Stimulated activated CD4-positive, alpha-beta T cell treated with anti-CD3 and anti-CD28 coated beads, Interleukin-4, amount 100 ng/mL, for 4 hours (primary cell): ENCODE data around the gene UBE2B.
A peak's percentile ranks its signal among the peaks of the same experiment; 100 is the strongest.
"Not testable (repeated sequence)": the region's sequence is repeated elsewhere in the genome, so short reads cannot be mapped to it uniquely, and the experiment has no call there.

Source experiments
- DNase-seq, 2 experiments: peaks; one replicate each; pipeline ENCODE4 v3.0.0-alpha.2; 2020

Gene UBE2B

DNA sequence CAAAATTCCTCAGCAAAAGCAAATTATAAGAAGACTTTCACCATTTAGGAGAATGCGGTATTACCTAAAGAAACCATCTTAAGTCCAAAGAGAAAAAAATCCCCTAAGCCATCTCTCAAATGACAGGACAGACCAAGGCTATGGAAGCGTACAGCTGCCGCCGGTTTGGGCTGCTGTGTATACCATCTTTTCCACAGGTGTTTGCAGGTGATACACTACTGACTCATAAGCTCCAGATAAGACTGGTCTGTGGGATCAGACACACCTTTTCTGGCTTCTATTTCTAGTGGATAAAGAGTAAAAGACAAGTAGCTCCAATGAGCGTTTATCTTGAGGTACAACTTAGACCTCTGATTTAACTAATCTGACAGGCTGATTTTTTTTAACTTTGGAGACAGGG, 32.6 kb downstream of the UBE2B start:
- no peak for DNase-seq

DNA sequence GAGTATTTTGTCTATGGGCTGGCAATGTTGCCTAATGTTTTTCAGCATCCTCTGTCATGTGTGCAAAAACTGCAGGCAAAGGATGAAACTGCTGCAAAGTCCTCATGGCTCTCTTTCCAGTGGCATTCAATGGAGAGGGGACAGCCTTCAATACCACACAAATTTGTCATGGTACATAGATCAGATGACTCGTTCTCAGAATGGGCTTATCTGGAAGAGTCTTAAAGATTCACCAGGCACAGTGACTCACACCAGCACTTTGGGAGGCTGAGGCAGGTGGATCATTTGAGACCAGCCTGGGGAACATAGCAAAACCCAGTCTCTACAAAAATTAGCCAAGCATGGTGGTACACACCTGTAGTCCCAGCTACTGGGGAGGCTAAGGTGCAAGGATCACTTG, 35.0 kb downstream of the UBE2B start:
- DNase-seq = no peak

DNA sequence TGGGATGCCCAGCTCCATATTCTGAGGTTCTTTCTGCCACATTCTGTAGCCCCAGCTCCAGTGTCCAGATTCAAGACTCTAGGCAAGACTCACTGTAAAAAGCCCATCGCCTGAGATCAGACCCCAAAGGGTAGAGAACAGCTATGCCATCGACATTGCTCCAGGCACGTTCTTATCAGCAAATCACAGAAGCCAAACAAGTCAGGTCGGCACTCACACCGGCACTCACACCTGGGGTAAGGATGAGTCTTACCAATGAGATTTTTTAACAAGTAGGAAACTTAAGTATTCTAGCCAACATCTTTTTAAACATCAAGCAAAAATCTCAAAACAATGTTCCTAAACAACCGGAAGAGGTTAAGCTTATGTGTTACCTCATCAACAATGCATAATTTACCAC, 38.0 kb downstream of the UBE2B start:
- DNase-seq = no peak

DNA sequence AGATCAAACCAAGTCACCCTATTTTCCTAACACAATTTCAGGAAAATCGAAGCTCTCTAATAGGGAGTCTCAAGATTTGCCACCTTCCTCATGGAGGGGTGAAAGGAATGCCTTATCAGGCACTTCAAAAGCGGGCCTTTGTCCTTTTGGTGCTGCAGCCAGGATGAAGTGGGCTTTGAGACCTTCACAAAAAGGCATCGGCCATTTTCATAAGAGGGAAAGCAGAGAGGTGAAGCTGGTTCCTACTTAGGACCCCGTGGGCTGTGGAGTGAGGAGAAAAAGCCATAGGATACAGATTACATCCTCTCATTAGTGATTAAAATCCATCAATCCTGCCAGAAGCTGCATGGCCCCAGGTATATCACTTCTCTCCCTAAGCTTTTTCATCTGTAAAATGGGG, 39.5 kb downstream of the UBE2B start:
- DNase-seq = no peak

DNA sequence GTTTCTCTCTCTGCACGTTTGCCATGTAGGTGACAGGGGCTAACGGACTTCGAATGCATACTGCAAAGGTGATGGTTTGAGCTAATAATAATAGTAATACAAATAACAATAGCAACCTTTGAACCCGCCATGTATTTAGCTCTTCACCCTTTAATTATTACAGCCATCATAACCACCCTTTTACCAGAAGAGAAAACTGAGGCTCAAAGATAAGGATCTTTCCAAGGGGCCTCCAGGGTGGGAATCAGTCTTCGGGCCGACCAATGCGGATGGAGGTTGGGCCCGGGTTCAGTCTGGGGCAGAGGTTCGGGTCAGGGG, 39.8 kb downstream of the UBE2B start:
- no peak for DNase-seq

DNA sequence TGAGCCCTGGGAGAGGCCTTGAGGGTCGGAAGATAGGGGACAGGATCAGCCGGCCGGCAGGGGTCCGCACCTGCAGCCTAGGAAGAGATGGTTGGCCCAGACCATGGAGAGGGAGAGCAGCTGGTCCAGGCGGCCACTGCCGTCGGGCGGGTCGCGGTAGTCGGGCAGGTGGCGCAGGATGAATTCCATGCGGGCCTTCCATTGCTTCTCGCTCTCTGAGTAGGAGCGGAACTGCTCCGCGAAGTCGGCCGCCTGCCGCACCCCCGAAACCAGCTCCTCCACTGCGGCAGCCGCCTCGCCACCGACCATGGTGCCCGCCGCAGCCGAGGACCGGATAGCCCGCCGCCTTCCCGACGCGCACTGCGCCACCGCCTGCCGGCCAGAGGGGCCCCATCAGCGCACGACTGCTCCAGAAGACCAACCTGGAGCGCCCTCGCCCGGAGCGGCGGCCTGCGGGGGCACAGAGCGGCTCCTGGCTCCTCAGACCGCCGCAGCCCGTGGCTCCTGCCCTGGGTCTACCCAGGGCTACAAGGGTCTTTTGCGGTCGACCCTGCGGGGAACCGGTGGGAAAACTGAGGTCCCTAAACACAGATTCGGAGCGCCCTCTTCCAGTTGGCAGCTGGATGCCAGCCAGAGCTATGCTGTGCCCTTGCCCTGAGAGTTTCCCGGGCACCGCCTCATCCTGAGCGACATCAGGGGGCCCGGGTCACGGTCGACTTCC, 40.3 kb downstream of the UBE2B start, which contains the start of gene CDKN2AIPNL:
Gene CDKN2AIPNL, minus strand, starts transcription at position 336 of the 721 bp plus-strand sequence. Its CDS starts 27 bp downstream, at position 309.
- peak; percentile 87 to 89 for DNase-seq

DNA sequence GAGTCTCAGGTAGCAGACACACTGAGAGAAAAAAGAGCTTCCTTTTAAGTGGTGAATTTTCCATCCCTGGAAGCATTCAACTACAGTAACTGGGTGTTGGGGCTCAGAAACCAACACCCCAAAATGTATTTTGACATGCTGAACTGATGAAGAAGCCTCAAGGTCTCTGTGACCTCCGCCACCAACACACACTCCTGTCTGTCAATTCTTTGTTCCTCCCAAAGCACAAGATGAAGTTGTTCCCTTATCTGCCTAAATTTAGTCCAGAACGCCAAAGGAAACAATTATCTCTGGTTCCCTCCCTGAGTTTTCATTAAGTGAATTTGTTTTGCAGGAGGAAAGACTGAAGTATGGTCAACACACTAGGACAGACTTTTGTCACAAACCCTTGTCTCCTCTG, 41.7 kb downstream of the UBE2B start:
- no peak for DNase-seq

DNA sequence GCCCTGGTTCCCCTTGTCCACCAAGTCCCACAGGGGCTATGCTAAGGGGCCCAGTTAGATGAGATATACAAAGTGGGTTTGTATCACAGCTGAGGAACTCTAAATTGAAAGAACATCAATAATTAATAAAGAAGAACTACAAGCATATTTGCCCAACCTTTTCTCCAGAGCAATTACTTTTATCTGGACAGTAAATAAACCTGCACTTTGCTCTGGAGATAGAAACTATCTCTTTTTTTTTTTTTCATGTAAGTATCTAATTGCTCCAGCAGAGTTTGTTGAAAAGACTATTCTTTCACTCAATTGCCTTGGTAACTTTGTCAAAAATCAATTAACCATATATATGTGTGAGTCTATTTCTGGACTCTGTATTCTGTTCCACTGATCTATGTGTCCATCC, 46.3 kb downstream of the UBE2B start:
- no peak for DNase-seq

DNA sequence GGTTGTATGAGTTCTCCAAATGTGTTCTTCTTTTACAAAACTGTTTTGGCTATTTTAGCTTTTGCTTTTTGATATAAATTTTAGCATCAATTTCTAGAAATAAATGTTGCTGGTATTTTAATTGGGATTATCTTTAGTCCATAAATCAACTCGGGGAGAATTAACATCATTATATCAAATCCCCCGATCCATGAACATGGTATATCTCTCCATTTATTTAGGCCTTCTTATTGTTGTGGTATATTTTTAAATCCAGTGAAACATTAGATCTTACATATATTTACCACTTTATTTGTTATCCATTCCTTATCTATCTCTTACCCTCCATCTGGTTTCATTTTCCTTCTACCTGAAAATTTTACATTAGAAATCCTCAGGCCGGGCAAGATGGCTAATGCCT, 47.6 kb downstream of the UBE2B start:
- DNase-seq = no peak

DNA sequence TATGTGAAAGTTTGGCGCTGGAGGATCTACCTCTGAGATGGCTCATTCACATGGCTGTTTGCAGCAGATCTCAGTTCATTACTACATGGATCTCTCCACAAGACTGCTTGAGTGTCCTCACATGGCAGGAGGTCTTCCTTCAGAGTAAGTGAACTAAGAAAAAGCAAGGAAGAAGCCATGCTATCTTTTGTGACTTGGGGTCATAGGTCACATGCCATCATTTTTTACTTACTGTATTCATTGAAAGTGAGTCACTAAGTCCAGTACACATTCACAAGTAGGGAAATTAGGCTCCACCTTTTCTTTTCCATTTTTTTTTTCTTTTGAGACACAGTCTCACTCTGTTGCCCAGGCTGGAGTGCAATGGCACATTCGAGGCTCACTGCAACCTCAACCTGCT, 49.0 kb downstream of the UBE2B start:
- no peak for DNase-seq

DNA sequence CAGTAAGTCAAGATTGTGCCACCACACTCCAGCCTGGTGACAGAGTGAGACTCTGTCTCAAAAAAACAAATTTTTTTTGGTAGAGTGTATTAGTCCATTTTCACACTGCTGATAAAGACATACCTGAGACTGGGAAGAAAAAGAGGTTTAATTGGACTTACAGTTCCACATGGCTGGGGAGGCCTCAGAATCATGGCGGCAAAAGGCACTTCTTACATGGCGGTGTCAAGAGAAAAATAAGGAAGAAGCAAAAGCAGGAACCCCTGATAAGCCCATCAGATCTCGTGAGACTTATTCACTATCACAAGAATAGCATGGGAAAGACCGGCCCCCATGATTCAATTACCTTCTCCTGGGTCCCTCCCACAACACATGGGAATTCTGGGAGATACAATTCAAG, 49.7 kb downstream of the UBE2B start:
- not testable (repeated sequence) for DNase-seq

DNA sequence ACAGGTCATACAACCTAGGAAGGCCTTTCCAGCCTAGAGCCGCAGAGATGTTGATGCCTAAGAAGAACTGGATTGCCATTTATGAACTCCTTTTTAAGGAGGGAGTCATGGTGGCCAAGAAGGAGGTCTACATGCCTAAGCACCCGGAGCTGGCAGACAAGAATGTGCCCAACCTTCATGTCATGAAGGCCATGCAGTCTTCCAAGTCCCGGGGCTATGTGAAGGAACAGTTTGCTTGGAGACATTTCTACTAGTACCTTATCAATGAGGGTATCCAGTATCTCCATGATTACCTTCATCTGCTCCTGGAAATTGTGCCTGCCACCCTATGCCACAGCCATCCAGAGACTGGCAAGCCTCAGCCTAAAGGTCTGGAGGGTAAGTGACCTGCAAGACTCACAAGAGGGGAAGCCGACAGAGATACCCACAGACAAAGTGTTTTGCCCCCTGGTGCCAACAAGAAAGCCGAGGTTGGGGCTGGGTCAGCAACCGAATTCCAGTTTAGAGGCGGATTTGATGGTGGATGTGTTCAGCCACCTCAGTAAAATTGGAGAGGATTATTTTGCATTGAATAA, 51.5 kb downstream of the UBE2B start:
- no peak for DNase-seq

DNA sequence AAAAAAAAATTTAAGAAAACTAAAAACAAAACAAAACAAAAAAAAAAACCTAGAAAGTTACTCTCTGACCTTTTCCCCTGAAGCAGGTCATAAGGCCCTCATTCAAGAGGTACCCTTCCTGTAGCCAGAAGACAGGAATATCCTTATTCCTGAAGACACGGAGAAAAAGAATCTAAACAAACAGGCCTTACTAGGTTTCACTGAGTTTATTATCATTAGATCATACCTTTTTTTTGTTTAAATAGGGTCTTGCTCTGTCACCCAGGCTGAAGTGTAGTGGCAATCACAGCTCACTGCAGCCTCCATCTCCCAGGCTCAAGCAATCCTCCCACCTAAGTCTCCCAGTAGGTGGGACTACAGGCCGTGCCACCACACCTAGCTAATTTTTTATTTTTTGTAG, 52.0 kb downstream of the UBE2B start:
- no peak for DNase-seq

DNA sequence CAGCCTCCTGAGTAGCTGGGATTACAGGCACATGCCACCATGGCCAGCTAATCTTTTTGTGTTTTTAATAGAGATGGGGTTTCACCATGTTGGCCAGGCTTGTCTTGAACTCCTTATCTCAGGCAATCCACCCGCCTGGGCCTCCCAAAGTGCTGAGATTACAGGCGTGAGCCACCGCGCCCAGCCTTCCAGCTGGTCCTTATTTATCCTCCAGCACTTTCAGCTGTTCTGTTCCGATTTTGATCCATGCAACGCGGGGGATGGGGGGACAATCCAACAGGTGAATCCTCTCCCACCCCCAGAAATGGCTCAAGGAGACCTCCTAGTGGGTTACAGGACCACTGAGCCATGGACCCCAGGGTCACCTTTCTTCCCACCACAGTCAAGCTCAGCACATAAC, 55.0 kb downstream of the UBE2B start:
- DNase-seq = no peak

DNA sequence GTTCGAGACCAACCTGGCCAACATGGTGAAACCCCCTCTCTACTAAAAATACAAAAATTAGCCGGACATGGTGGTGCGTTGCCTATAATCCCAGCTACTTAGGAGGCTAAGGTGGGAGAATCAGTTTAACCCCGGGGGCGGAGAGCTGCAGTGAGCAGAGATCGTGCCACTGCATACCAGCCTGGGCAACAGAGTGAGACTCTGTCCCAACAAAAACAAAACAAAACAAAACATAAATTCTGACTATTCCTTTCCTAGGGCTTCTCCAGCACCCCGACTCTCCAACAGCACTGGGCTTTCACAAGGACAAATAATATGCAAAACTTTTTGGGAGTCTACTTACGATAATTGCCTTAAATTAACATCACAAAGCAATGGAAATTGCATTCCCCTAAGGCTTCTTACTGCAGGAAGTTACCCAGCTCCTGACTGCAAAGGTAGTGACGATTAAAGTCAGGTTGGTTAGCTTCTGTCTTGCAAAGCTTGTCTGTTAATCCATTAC, 56.2 kb downstream of the UBE2B start:
- DNase-seq = no peak

DNA sequence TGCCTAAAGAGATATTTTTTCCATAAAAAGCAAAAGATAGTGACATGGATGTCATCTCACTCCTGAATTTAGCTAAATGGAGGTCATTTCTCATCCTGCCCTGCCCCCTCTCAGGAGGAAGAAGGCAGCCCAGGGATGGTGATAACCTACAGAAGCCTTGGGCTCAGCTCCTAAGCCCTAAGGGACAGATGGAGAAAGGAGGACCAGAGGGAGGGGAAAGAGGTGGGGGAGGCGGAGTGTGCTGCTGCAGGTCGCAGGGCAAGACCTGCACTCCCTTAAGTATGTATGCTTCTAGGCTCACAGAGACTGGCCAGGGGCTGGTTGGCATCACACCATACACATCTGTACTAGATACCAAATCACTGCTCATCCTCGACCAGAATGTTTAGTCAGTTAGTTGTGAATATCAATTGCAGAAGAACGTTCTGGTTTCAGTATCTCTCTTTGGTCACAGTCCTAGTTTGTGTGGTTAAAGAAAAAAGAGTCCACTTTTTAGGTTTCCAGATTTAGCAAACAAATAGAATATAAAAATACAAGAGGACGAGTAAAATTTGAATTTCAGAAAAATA, 58.7 kb downstream of the UBE2B start:
- no peak for DNase-seq

DNA sequence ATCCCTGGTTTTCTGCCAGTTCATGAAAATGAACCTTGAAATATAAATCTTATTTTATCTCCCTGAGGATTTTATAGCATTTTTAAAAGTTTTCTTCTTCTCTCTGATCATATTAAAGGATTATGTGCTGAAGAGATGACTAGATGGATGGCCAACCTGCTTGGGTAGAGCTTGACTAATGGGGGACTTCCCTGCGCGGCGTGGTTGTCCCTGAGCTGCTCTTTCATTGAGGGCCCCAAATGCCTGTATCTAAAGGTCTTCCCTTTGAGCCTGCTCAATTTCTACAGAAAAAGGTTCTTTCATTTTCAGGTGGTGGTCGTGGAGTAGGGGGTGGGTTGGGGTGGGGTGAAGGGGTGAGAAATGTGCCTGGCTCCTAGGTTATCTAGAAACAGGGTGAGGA, 60.8 kb downstream of the UBE2B start:
- no peak for DNase-seq

DNA sequence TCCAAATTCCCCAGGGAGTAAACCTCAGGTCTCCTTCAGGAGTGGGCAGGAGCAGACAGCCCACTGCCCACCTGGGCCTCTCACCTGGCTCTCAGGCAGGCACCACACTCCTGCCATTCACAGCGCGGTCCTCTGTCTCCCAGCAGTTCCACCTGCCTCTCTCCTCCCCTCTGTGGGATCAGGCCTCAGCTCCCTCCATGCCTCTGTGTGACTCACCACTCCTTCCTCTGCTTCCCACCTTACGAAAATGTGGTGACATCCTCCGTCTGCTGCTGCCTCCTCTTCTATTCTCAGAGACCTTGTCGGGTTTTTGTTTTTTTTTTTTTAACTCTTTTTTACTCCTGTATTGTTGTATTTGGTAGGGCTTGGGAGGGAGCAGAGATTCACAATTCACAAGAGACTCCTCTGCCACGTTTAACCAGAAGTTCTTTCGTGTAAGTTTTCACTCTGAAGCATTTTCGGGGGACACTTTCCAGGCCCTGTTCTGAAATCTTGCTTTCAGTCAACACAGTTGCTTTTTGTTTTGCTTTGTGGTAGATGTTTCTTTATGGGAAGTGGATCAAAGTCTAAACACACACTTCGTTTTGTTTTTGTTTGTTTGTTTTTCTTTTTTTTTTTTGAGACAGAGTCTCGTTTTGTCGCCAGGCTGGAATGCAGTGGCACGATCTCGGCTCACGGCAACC, 61.4 kb downstream of the UBE2B start:
- DNase-seq = no peak

DNA sequence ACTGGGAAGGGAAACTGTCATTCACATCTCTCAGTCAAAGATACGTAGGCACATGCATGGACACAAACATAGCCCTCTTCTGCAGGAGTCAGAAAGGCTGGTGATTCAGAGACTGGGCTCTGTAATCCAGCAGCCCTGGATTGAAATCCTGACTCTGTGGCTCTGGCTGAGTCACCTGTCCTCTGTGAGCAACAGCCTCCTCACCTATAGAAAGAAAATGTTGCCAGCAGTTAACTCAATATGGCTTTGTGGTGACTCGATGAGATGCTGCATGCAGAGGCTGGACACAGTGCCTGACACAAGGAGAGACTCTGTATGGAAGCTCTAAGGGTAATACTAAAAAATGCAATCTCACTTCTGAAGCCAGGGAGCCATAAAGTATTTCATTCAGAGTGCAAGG, 64.2 kb downstream of the UBE2B start:
- DNase-seq = no peak

DNA sequence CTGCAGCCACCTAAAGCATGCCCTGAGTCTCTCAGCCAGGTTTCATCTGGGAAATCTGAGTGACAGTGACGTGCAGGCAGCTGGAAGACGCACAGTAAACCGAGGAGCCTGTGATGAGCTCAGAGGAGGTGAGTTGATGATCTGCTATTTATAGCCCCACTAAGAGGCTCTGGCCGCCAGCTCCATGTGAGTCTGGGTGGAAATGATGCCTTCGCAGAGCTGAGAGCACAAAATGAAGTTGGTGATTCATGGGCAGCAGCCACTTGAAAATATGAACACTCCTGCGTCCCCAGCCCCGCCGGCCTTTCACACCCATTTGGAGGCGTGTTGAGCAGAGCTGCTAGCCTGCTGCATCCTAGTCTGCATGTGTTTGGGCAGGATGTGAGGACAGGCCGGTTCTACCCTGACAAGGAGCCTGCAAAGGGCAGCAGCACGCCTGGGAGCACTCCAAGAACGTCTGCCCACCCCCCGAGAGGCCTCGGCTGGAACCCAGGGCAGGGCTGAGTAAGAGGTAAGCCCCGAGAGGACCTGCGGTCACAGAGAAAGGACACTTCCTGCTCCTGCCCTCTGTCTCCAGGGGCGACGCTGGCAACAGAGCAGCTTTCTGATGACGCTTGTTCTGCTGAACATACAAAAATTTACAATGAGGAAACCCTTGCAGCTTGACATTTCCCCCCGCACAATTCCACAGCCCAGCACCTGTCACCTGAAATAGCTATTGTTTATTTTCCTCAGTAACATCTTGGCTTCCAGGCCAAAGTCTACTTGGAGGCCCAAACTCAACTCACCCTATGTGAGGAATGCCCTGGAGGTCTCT, 65.4 kb downstream of the UBE2B start:
- DNase-seq = peak; percentile 6 to 14

DNA sequence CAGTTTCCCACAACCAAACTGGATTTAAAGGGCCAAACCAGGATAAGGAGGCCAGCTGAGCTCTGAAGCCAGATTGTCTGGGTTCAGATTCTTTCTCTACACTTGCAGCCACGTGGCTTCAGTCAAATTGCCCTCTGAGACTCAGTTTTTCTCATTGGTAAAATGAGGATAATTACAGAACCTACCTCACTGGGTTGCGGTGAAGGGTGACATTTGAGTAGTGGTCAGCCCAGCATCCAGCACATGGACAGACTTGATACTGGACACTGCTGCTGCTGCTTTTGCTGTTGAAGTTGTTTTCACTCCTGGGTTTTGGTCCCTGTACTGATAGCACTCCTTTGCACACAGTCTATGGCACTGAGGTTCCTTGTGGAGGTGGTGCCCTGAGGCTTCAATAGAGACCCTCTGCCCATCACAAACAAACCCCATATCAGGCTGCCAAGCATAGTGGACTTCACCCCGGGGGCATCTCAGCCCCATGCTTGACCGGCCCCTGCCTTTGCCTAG, 66.0 kb downstream of the UBE2B start:
- DNase-seq = no peak

DNA sequence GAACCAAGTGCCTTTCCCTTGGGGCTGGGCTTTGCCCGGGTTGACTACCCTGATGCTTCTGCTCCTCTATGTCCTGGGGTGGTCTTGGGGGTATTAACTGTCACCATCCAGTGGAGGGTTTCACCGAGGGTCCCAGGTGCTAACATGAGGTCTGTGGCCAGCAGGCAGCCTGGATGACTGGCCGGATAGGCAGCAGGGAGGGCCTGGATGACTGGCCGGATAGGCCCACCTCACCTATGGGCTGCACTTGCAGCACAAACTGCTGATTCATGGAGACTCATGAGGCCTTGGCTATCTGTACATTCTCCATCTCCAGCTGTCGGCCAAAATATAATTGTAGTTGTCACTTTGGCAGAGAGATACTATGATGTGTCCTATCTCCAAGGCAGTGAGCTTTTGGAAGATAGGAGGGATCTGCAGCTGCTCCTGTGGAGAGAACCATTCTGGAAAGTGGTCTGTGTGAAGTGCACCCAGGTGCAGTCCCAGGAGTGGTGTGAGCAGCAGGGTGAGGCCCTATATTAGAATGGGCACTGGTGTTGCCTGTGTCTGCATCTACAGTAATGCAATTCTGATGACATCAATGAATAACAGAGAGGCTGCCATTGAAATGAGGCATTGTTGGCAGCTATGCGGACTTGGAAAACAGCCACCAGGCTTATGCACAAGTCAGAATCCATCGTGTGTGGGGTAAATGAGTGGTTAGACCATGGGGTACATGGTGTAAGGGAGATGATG, 66.6 kb downstream of the UBE2B start:
- DNase-seq = no peak
